ENCODE data around the gene FUT2.

GRCh38 chr19:48720613-48721296 lies 25.0 kb downstream of the FUT2 start:
- TF ChIP-seq EZH2phosphoT487 (conservative IDR thresholded peaks at IDR 0.05; ENCODE audit: low read length): no peak
- TF ChIP-seq CTCF (IDR thresholded peaks at IDR 0.05; ENCODE audit: insufficient read depth, low read length, poor library complexity, severe bottlenecking): no peak
